Left lobe of liver (tissue), 2 donors: ENCODE measurements around the gene RASSF1. TPM values are rescaled to one million over a fixed set of nuclear protein-coding genes. Genes with fewer than 3 reads are reported as not detected.
A peak's percentile ranks its signal among the peaks of the same experiment; 100 is the strongest.

Experiments
- ATAC-seq: fragments of 200-7000 bp; cut with Tn5 transposase; one replicate; pipeline ENCODE4 v1.9.1; 2020; ENCODE audit warnings: mild to moderate bottlenecking, moderate library complexity
- DNase-seq: peaks from one replicate; pipeline ENCODE4 v3.0.0-alpha.2; 2020; ENCODE audit warnings: low spot score
- total RNA-seq: library from RNA; stranded (reverse); gene quantifications from one replicate; pipeline ENCODE4 v1.2.1, GENCODE V29; 2021
- donor health status: DM: no; HTN: no; CAD: no; lungs with moderate emphysema.
- donor health status: DM: no; HTN: yes; CAD: no.

Gene RASSF1
- total RNA-seq, 1 donor from 2014 or later, result 6.4 TPM

DNA sequence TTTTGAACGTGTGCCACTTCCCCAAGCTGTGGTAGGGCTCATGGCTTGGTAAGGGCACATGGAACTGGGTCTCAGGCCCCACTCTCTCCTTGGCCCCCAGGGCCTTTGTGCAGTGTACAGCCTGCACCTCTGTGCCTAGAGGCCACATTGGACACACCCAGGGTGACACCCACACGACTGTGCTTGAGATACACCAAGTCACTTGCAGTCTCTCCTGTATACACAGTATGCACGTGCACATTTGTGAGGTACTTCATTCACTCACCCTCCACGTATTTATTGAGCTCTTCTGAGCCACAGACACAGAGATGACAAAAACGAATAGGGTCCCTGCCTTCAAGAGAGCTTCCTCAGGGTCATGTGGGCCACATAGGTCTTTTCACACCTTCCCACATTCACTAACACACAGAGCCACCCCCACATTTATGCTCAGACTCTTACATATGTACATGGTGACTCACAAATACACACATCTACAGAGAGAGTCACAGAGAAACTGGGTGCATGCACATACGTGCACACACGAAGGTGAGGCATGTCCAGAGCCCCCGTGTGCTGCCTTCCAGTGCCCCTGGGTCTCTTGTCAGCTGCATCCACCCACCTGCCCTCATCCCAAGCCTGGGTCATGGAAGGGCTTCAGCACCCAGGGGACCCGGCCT, 28.5 kb upstream of the RASSF1 start:
- ATAC-seq (no peak), DNase-seq (no peak)

DNA sequence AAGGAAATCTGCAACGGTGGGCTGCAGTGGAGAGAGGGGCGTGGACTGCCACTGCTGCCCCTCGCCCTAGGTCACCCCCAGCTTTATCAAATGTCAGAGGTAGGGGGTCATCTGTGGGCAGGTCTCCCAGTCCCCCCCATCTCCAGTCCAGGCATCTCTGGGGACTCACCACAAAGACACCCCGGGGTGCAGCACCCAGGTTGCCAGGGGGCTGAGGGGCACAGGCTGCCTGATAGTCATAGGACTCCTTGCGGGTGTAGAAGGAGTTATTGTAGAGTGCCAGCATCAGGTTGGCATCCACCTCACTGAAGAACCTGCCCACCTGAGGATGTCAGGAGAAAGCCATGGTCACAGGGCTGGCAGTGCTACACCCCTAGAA, 25.2 kb upstream of the RASSF1 start:
- DNase-seq (no peak), ATAC-seq (no peak)

DNA sequence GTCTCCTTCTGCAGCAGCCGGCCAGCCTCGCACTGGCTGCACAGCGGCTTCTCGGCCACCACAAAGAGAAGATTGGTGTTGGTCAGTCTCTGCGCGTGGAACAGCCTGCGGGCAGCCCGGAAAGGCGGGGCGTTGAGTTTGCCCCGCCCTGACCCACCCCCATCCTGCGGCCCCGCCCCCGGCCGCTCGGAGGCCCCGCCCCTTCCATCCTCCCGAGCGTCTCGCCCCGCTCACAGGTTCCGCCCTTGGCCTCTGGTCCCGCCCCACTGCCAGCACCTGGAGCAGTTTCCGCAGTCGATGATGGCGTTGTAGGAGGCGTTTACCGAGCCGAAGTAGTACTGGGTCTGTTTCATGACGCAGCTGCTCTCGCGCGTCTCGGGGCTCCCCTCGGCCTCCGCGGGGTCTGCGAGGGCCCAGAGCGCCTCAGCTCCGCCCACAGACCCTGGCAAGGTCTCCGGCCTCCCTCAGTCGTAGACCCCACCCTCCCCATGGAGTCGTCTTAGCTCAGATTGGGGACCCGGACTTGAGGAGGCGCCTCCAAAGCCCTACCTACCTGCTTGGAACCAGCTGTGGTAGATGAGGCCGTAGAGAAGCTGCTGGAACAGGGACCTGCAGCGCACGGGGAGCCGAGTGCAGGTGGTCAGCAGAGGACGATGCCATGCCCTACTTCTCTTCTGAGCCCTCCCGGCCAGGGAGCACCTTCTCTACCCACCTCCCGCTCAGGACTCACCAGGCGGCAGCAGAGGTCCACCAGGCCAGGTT, 24.6 kb upstream of the RASSF1 start:
- peak; percentile 89 for DNase-seq
- ATAC-seq, result peak; percentile 88

DNA sequence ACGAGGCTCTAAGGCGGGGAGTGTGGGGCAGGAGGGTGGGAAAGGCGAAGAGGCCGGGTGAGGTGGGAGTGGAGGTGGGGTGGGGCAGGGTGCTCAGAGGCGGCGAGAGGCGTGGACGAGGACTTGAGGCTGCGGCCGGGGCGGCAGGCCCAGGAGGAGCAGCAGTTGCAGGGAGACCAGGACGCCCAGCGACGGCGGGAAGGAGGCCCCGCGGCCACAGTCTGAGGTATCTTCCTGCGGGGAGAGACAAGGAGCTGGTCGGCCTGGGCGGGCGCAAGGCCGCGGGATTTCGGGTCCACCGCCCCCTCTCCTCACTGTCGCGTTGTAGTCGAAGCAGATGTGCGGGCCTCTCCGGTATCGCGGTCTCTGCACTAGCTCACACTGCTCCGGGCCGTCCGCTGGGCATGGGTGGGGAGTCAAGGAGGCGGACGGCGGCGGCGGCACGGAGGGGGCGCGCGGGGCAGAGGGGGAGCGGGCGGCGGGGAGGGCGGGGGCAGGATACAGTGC, 24.0 kb upstream of the RASSF1 start:
- DNase-seq, result no peak

DNA sequence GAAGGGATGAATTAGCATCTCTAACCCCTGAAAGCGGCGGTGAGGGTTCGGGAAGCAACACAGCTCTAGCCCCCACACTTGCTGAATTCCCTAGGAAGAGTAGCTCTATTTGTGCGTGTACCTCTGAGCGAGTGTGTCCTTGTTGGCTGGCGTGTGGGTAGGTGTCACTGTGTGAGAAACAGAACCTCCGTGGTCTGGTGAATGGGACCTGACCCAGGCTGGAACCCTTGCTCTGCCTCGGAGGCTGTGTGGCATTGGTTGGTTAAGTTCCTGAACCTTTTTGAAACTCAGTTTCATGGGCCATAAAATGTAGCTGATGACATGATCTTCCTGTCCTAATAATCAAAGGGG, 19.1 kb upstream of the RASSF1 start:
- DNase-seq, result no peak
- no peak for ATAC-seq

More for the DNA sequence above, 24.0 kb upstream of the RASSF1 start:
- ATAC-seq, result peak; percentile 21

DNA sequence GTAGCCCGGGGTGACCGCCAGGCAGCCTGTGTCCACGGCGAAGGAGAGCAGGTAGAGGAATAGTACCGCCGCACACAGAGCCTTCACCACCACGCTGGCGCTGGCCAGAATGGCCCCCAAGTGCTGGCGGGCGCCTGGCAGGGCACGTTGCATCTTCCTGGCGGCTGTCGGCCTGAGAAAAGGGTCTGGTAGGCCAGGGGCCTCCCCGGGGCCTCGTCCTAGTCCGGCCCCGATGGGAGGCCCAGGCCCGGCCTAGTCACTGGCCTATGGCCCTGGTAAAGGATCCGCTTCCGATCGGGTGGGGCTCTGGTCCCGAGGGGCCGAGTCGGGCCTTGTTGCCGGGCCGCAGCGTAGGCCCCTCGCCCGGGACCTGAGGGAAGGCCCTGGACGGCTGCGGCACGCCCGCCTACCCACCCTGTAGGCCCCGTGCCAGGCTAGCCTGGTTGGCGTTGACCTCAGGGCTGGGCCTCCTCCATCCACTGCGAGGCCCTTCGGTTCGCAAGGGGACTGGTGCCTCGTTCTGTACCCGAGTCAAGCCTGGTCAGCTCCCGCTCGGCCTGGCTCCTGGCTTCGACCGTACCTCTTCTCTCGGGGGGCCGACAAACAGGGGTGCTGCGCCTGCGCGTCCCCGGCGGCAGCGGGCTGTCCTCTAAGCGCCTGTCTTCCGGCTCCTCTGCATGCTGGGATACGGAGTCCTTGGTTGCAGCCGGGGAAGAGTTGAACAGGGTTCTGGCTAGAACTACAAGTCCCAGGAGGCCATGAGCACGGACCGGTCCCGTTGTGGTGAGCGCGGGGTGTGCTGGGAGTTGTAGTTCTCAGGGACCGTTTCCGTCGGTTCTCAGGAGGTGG, 18.5 kb upstream of the RASSF1 start, which contains the start of gene TMEM115:
TMEM115 (minus strand) TSS at position 611 of the 849 bp plus-strand sequence; CDS start at position 153, 458 bp downstream.
- ATAC-seq, result peak; percentile 93
- peak; percentile 98 for DNase-seq

DNA sequence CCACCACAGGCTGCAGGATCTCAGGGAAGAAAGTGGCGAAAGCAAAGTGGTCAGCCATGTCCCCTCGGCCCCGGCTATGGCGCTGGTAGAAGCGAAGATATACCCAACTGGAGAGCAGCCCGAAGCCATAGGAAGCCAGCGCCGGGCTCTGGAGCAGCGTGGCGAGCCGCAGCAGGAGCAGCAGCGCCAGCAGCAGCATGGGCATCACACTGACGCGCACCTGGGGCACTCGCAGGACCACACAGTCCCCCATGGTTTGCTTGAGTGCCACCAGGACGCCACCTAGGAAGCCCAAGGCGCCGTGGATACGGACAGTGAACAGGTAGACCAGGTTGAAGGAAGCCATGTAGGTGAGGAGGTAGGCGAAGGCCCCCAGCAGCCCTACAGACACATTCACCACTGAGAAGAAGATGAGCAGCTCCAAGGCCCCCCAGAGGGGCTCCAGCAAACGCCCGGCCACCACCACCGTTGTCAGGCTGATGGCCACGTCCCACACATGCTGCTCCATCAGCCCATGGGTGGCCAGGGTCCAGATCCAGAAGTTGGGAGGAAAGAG, 17.8 kb upstream of the RASSF1 start:
- DNase-seq (no peak), ATAC-seq (no peak)

DNA sequence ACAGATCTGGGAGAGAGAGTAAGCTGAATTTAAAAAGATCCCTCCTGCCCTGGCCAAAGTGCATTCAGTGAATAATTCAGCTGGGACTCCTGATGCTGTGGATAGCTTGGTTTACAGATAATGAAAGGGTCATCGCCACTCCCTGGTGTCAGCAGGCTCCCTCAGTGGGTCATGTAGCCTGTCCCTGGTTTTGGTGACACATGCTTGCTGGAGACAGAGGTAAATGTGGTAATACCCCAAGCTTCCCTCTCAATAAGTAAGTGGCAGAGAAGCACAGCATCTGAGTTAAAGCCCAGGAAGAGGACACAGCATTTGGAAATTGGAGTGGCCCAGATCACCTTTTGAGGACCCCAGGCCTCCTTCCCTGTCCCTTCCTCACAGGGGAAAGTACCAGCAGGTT, 16.8 kb upstream of the RASSF1 start:
- DNase-seq (no peak), ATAC-seq (no peak)

DNA sequence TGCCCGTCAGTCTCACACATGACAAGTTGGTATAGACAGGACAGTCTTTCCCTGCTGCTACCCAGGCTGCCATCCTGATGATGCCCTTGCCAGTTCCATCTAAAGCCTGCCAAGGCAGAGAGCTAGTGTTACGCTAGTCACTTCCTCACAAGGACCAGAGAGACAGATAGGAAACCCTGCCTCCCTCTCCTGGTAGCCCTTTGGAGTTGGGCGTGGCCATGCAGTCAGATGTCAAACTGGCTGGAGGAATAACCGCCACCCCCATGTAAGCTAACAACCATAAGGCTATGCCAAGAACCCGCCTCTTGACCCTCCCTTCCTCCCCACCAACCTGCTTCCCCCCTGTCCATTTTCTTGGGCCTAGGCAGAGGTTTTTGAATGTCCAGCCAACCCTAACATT, 15.9 kb upstream of the RASSF1 start:
- DNase-seq (no peak), ATAC-seq (peak; percentile 33)

DNA sequence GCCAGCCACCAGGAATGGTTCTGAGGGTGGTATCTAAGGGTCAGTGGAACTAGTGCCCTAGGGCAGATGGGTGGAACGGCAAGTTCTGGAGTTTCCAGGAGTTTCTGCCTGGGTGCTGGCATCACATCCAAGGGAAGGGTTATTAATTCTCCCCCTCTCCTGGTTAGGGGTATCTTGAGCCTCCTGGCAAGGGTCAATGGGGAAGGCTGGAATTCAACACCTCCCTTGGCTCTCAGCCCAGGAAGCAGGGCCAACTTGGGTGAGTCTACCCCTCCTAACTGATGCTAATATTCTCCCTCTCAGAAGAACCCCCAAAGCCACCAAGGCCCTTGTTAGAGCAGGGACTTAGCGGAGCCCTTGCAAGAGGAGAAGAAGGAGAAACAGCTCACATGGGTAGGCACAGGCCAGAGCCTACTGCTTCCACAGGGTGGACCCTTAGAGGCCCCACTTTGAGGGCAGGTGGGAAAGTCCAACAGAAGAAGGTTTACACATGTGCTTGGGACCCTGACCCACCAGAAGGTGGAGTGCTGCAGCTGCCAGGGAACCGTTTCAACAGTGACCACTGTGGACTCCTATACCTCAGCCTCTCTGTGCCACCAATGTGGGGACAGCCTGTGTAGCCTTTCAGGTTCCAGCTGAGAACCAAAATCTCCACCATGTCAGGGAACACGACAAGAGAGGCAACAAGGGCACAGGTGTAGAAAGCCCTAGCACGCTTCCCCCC, 15.4 kb upstream of the RASSF1 start:
- no peak for ATAC-seq
- DNase-seq, result no peak

DNA sequence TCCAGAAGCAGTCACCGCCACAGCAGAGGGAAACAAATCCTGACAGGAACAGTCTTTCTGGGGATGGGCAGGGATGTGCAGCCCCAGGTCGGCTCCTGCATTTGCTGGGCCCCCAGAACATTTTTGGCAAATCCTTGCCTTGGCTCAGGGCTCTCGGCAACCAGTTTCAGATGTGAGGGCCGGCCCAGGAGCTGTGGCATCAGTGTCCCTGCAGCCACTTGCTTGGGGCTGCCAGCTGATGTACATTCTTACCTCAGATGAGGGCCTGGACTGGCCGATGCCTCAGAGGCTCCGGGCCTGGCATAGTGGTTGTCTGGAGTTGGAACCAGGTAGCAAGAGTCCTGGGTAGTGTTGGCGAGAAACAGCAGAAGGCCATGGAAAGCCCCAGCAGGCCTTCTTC, 14.2 kb upstream of the RASSF1 start:
- no peak for ATAC-seq
- DNase-seq, result no peak

DNA sequence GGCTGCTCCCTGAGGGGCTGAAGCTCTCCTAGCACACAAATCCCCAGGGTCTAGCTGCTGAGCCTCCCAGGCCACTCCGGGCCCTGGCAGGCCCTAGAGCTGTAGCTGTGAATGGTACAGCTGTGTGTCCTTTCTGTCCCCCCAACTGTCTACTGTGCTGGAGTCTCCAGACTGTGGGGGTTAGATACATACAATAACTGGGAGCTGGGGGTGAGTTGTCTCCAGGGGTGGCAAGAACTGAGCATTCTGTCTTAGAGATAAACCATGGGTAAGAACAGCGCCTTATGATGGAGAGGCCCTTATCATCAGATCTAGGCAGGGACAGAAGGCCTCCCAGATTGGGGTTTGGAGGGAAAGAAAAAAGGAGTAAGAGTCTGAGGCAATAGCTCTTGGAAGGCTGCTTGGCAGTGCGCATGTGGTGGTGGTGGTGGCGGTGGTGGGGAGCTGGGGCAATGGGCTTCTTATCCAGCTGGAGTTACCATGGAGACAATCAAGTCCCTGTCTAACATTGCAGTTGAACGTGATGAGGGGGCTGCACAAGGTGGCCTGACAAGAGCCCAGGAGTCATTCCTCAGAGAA, 13.6 kb upstream of the RASSF1 start:
- no peak for DNase-seq
- ATAC-seq, result no peak

DNA sequence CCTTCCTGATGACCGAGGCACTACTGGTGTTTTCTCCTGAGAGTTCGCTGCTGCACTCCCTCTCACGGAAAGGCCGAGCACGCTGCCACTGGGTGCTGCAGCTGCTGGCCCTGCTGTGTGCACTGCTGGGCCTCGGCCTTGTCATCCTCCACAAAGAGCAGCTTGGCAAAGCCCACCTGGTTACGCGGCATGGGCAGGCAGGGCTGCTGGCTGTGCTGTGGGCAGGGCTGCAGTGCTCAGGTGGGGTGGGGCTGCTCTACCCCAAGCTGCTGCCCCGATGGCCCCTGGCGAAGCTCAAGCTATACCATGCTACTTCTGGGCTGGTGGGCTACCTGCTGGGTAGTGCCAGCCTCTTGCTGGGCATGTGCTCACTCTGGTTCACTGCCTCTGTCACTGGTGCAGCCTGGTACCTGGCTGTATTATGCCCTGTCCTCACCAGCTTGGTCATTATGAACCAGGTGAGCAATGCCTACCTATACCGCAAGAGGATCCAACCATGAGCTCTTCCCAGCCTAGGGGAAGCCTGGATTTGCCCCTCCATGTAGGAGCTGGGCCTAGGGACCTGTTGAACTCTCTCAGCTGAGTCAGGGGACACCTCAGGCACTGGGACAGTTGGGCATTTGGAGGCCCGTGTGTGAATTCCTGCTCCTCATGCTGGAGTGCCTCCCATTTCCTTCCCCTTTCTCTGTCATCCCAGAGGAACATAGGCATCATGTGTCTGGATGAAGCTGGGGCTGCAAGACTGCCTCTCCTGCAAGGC, 12.8 kb upstream of the RASSF1 start:
- DNase-seq, result no peak
- ATAC-seq, result no peak

DNA sequence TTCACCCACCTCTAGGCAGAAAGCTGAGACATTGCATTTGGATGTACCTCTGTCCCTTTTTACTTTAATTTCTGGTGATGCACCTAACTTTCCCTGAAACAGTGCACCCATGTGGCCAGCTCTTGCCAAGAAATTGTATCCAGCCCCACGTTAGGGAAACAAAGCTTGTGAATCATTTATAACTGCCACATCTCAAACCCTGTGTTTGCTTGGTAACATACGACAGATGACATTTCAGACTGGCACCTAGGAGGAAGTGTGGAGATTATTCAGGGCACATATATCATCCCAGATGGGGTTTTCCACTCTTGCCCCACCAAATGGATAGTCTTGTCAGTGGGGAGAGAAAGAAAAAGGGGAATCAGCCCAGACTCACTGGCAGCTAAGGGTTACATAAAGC, 12.1 kb upstream of the RASSF1 start:
- DNase-seq, result no peak

DNA sequence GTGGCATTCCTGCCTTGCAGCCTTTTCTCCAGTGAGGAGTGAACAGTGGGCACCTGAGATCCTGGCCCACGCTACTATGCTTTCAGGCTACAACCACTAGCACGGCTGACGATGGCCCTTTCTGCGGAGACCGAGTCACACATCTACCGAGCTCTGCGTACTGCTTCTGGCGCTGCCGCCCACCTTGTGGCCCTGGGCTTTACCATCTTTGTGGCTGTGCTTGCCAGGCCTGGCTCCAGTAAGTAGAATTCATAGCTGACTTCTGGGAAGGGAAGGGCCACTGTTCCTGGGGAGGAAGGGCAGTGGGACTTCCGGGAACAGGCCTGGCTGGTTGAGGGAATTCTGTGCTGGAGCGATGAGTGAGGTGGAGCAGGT, 10.7 kb upstream of the RASSF1 start:
- DNase-seq, result no peak

More for the DNA sequence above, 12.1 kb upstream of the RASSF1 start:
- ATAC-seq, result no peak

DNA sequence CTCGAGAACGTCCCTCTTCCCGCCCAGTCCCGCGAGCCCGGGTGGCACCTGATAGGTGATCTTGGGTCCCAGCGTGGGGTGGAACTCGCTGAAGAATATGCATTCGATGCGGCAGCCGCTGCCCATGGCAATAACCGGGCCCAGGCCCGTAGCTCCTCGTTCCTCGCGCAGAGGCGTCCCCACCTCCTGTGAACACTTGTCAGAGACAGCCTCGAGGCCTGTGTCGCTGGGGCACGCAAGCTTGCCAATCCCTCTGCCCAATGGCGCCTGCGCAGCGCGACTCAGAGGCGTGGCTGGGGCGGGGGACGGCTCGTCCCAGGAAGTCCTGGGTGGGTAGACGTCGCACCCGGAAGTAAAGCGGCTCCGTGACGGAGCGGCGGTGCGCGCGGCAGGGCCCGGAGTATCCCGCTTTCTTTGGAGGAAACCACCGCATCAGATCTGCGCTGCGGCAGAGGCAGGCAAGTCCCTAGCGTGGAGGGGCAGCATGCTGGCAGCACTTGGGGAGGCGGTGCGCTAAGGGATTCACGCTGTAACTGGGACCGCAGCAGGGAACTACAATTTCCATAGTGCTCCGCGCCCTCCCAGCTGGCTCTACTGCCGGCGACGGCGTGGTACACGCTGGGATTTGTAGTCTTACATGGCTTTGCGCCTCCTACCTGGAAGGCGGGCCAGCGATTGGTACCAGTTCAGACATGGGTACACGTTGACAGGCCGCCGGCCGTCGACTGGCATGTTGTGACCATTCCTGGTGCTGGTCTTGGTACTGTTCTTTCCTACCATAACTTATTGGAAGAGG, 10.1 kb upstream of the RASSF1 start, which contains the start of the genes CYB561D2 and NPRL2:
CYB561D2 (plus strand) TSS at position 336 of the 796 bp plus-strand sequence. CDS start 572 bp downstream, outside the sequence.
NPRL2 (minus strand) TSS at position 249 of the 796 bp plus-strand sequence; CDS start at position 126, 123 bp downstream.
- DNase-seq (peak; percentile 99), ATAC-seq (peak; percentile 87)

More for the DNA sequence above, 10.7 kb upstream of the RASSF1 start:
- ATAC-seq, result peak; percentile 3

DNA sequence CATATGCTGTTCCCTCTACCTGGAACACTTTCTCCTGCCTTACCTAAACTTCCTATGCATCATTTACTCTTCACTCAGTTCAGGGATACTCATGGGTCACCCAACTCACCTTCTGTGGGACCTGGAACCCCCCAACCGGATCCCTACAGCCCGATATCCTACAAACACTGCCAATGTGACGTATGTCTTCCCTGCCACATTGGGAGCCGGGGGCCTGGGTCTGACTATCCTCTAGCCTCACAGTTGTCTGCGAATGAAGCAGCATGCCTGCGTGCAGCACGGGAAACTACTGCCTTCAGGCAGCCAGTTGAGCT, 9.5 kb upstream of the RASSF1 start:
- DNase-seq (no peak), ATAC-seq (no peak)

DNA sequence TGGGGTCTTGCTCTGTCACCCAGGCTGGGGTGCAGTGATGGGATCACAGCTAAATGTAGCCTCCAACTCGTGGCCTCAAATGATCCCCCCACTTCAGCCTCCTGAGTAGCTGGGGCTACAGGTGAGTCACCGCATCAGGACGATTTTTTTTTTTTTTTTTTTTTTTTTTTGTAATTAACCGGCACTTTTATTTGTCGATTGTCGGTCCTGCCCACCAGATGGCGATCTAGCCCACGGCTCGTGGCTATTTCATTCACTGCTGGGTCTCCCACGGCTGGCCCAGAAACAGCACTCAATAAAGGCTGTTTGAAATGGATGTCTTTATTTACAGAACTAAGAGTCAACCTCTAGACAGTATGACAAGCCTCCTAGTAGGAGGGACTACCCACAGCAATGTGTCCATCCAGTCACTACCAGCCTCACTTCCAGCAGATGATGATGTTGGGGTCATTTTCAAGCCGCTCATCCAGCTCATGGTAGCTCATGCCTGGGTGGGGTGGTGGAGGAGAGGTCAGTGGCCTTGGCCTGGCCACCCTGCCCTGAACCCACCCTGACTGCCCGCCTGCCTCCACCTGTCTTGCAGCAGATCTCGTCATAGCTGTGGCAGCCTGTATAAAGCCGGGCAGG, 6.7 kb upstream of the RASSF1 start:
- ATAC-seq (peak; percentile 27), DNase-seq (peak; percentile 74)
